Embryonic facial prominence (tissue), 1 donor: ENCODE results near the gene COX6B1.
"Not testable (repeated sequence)": the region's sequence is repeated elsewhere in the genome, so short reads cannot be mapped to it uniquely, and the experiment has no call there.

ENCODE experiments used
- DNase-seq: peaks from one replicate; pipeline ENCODE4 v3.0.0-alpha.2; 2016; ENCODE audit errors: extremely low spot score

Gene COX6B1

GRCh38 chr19:35665604-35666003 lies 17.5 kb downstream of the COX6B1 start:
- DNase-seq: no peak

- DNase-seq: no peak
Observed at GRCh38 chr19:35666251-35666913, 18.3 kb downstream of the COX6B1 start, which contains the start of gene UPK1A. UPK1A (plus strand) TSS chr19:35666517; CDS start chr19:35666813, 296 bp downstream.

GRCh38 chr19:35669566-35669965 lies 21.4 kb downstream of the COX6B1 start:
- DNase-seq: no peak

- no peak for DNase-seq
Observed at GRCh38 chr19:35669974-35670373, 21.9 kb downstream of the COX6B1 start.

GRCh38 chr19:35670686-35671085 lies 22.6 kb downstream of the COX6B1 start:
- DNase-seq: no peak

- DNase-seq: no peak
Observed at GRCh38 chr19:35671818-35672217, 23.7 kb downstream of the COX6B1 start.

- DNase-seq: no peak
Observed at GRCh38 chr19:35673121-35673804, 25.1 kb downstream of the COX6B1 start.

GRCh38 chr19:35675589-35676140 lies 27.5 kb downstream of the COX6B1 start:
- no peak for DNase-seq

GRCh38 chr19:35689836-35690235 lies 41.7 kb downstream of the COX6B1 start:
- DNase-seq: no peak

GRCh38 chr19:35691106-35691505 lies 43.0 kb downstream of the COX6B1 start:
- DNase-seq: not testable (repeated sequence)

GRCh38 chr19:35692010-35692409 lies 43.9 kb downstream of the COX6B1 start:
- no peak for DNase-seq

GRCh38 chr19:35693422-35693821 lies 45.3 kb downstream of the COX6B1 start:
- no peak for DNase-seq

GRCh38 chr19:35693835-35694599 lies 45.9 kb downstream of the COX6B1 start:
- no peak for DNase-seq

GRCh38 chr19:35695895-35696422 lies 47.8 kb downstream of the COX6B1 start:
- DNase-seq: no peak

GRCh38 chr19:35696835-35697234 lies 48.7 kb downstream of the COX6B1 start:
- no peak for DNase-seq

GRCh38 chr19:35702223-35703012 lies 54.3 kb downstream of the COX6B1 start:
- peak; percentile 87 for DNase-seq

- DNase-seq: no peak
Observed at GRCh38 chr19:35703343-35703742, 55.2 kb downstream of the COX6B1 start.

GRCh38 chr19:35704218-35704617 lies 56.1 kb downstream of the COX6B1 start, which contains the start of gene ZBTB32:
ZBTB32 (plus strand) TSS chr19:35704558; CDS start chr19:35714627, 10,069 bp downstream.
- no peak for DNase-seq
